Ishikawa (cell line): ENCODE results near the gene B3GALNT1.

ENCODE experiments used
- CEBPB ChIP-seq: IDR thresholded peaks from 2 replicates; pipeline ENCODE4 v1.6.1; 2012
- CREB1 ChIP-seq: IDR thresholded peaks from 2 replicates; pipeline ENCODE4 v1.6.1; 2012; ENCODE audit warnings: low read depth
- EGR1 ChIP-seq: IDR thresholded peaks from 2 replicates; pipeline ENCODE4 v1.6.1; 2012
- EP300 ChIP-seq: IDR thresholded peaks from 2 replicates; pipeline ENCODE4 v1.6.1; 2012; ENCODE audit warnings: borderline replicate concordance
- FOXM1 ChIP-seq: IDR thresholded peaks from 2 replicates; pipeline ENCODE4 v1.6.1; 2012; ENCODE audit warnings: low read depth, borderline replicate concordance
- MAX ChIP-seq: IDR thresholded peaks from 2 replicates; pipeline ENCODE4 v1.6.1; 2012
- NFIC ChIP-seq: IDR thresholded peaks from 2 replicates; pipeline ENCODE4 v1.6.1; 2012
- RAD21 ChIP-seq: IDR thresholded peaks from 2 replicates; pipeline ENCODE4 v1.6.1; 2012; ENCODE audit warnings: low read depth
- TAF1 ChIP-seq: IDR thresholded peaks from 2 replicates; pipeline ENCODE4 v1.6.1; 2012; ENCODE audit warnings: low read depth, mild to moderate bottlenecking
- TCF12 ChIP-seq: IDR thresholded peaks from 2 replicates; pipeline ENCODE4 v1.6.1; 2012; ENCODE audit warnings: low read depth
- TEAD4 ChIP-seq: IDR thresholded peaks from 2 replicates; pipeline ENCODE4 v1.6.1; 2012
- YY1 ChIP-seq: IDR thresholded peaks from 2 replicates; pipeline ENCODE4 v1.6.1; 2012; ENCODE audit warnings: low read depth
- ZBTB7A ChIP-seq: IDR thresholded peaks from 2 replicates; pipeline ENCODE4 v1.6.1; 2012; ENCODE audit warnings: low read depth
- TF ChIP-seq, protein P1 (sequence below): IDR thresholded peaks from 2 replicates; pipeline ENCODE4 v1.6.1; 2012
- TF ChIP-seq, protein P2 (sequence below): IDR thresholded peaks from 2 replicates; pipeline ENCODE4 v1.6.1; 2012; ENCODE audit warnings: low read depth, mild to moderate bottlenecking

B3GALNT1 gene

DNA sequence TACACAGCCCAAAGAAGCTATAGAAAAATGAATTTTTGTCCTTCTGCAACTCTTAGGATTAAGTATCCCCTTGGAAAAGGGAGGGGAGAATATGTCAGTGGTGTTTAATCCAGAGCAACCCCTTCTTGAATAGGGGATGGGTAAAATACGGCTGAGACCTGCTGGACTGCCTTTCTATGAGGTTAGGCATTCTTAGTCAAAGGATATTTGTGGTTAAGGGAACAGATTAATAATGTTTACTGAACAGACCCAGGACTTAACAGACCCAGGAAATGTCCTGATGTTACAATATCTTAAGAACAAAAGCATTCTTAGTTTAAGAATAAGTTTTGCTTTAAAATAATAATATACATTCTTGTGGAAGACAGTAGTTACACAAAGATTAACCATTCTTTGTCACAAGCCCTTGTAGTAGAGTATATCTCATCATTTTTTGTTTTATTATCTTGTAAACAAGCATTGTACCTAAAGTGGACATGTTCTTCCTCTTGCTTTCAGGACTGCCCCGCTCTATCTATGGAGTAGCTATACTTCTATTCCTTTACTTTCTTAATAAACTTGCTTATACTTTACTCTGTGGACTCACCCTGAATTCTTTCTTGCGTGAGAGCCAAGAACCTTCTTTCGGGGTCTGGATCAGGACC, 43.8 kb upstream of the B3GALNT1 start:
- TF ChIP-seq, protein P1, sequence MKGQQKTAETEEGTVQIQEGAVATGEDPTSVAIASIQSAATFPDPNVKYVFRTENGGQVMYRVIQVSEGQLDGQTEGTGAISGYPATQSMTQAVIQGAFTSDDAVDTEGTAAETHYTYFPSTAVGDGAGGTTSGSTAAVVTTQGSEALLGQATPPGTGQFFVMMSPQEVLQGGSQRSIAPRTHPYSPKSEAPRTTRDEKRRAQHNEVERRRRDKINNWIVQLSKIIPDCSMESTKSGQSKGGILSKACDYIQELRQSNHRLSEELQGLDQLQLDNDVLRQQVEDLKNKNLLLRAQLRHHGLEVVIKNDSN = no peak
- no peak for TF ChIP-seq EP300
- no peak for TF ChIP-seq TCF12
- no peak for TF ChIP-seq FOXM1

DNA sequence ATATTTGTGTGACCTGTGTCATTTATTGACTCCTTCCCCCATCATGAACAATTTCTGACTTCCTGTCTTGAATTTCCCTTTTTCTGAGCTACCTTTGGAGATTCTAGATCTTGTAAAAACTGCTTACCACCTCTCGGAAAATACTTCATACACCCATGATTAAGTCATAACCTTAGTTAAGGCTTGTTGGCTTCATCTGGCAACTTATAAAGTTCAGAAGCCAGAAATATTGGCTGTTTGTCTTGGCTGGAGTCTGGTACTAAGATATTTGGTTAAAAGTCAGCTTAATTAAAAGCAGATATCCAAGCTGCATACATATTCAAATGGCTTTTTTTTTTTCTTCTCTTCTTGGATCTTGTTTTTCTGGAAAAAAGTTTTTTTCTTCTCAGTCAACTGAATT, 37.3 kb upstream of the B3GALNT1 start:
- TF ChIP-seq, protein P1 = no peak
- TF ChIP-seq TAF1 (no peak), EP300 (no peak), NFIC (no peak), FOXM1 (no peak), TCF12 (no peak), TEAD4 (no peak), ZBTB7A (no peak), EGR1 (no peak), CEBPB (no peak), CREB1 (no peak), RAD21 (no peak), YY1 (no peak), MAX (no peak)
- TF ChIP-seq, protein P2, sequence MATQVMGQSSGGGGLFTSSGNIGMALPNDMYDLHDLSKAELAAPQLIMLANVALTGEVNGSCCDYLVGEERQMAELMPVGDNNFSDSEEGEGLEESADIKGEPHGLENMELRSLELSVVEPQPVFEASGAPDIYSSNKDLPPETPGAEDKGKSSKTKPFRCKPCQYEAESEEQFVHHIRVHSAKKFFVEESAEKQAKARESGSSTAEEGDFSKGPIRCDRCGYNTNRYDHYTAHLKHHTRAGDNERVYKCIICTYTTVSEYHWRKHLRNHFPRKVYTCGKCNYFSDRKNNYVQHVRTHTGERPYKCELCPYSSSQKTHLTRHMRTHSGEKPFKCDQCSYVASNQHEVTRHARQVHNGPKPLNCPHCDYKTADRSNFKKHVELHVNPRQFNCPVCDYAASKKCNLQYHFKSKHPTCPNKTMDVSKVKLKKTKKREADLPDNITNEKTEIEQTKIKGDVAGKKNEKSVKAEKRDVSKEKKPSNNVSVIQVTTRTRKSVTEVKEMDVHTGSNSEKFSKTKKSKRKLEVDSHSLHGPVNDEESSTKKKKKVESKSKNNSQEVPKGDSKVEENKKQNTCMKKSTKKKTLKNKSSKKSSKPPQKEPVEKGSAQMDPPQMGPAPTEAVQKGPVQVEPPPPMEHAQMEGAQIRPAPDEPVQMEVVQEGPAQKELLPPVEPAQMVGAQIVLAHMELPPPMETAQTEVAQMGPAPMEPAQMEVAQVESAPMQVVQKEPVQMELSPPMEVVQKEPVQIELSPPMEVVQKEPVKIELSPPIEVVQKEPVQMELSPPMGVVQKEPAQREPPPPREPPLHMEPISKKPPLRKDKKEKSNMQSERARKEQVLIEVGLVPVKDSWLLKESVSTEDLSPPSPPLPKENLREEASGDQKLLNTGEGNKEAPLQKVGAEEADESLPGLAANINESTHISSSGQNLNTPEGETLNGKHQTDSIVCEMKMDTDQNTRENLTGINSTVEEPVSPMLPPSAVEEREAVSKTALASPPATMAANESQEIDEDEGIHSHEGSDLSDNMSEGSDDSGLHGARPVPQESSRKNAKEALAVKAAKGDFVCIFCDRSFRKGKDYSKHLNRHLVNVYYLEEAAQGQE = no peak

DNA sequence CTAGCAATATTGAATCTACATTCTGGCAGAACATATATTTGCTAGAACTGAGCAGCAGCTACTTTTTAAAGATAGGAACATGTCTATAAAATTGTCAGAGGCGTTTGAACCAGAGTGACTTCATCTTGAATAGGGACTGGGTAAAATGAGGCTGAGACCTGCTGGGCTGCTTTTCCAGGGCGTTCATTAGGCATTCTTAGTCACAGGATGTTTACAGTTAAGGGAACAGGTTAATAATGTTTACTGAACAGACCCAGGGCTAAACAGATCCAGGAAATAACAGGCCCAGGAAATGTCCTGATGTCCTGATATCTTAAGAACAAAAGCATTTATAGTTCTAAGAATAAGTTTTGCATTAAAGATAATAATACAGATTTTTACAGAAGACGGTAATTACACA, 34.5 kb upstream of the B3GALNT1 start:
- TF ChIP-seq MAX (no peak), CEBPB (no peak), TEAD4 (no peak), RAD21 (no peak), ZBTB7A (no peak), YY1 (no peak), NFIC (no peak), EGR1 (no peak), FOXM1 (no peak), TCF12 (no peak), EP300 (no peak), TAF1 (no peak), CREB1 (no peak)
- TF ChIP-seq, protein P1 = no peak
- TF ChIP-seq, protein P2 = no peak

GRCh38 chr3:161137260-161137659, 32.1 kb upstream of the B3GALNT1 start:
- TF ChIP-seq ZBTB7A = no peak
- TF ChIP-seq, protein P1 = no peak
- no peak for TF ChIP-seq TEAD4
- no peak for TF ChIP-seq YY1
- TF ChIP-seq CEBPB = no peak
- no peak for TF ChIP-seq CREB1
- no peak for TF ChIP-seq TCF12
- TF ChIP-seq, protein P2 = no peak
- no peak for TF ChIP-seq TAF1
- no peak for TF ChIP-seq FOXM1
- no peak for TF ChIP-seq MAX
- no peak for TF ChIP-seq EP300
- TF ChIP-seq EGR1 = no peak
- no peak for TF ChIP-seq RAD21
- TF ChIP-seq NFIC = no peak
